ENCODE results near the gene CAD. TPM values are rescaled to one million over a fixed set of nuclear protein-coding genes. Genes with fewer than 3 reads are reported as not detected.
A peak's percentile ranks its signal among the peaks of the same experiment; 100 is the strongest.

Gene CAD
- total RNA-seq, 1 experiment from 2014 or later = 114 TPM

DNA sequence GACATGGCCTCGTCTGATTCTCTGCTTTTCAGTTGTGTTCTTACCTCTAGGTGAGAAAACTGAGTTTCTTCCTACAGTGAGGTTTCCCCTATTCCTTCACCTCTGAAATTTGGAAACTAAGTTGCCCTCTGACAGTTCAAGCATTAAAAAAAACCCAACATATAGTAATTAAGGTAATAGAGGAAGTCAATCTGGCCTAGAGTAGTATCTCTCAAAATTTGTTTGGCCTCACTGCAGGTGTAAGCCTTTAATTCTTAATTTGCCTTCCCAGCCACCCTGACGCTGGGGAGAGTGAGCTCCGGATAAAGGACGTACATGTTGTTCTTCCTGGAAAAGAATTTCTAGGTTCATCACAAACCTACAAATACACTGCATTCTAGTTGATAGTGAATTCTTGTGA, 1.4 kb downstream of the CAD start:
- Histone ChIP-seq H3K4me3 (replicated peaks in 1 of 2; ENCODE audit: low read depth in 1 of 2, low read length in 2 of 2) (peak overlapping the region; percentile 78 to 91), H4K20me1 (ENCODE audit: insufficient read depth) (no peaks in the 10 kb centered on the region), H3K9me2 (ENCODE audit: insufficient read depth) (no peaks in the 10 kb centered on the region), H3K4me1 (ENCODE audit: control insufficient read depth in 1 of 2, insufficient read depth in 2 of 2, low read length in 2 of 2) (peaks cover 3 to 21% of the 10 kb centered on the region in 2 experiments; a peak in 3 of 4 replicates), H3K36me3 (ENCODE audit: control insufficient read depth in 1 of 2, insufficient read depth in 2 of 2, low read length in 2 of 2) (peaks cover 19 to 46% of the 10 kb centered on the region in 2 experiments), H3K79me2 (ENCODE audit: insufficient read depth, low read length) (peaks cover 61% of the 10 kb centered on the region), H3K4me2 (ENCODE audit: low read length) (peak overlapping the region; percentile 93), H3K27ac (ENCODE audit: low read depth, low read length) (peak overlapping the region; percentile 82; the same call in 1 of the 2 replicates), H3K27me3 (ENCODE audit: insufficient read depth, low read length) (no peaks in the 10 kb centered on the region), H2AFZ (ENCODE audit: low read depth, low read length, poor library complexity, severe bottlenecking) (no peak overlapping the region), H3K9ac (ENCODE audit: low read length) (peak overlapping the region; percentile 89), H3K9me3 (ENCODE audit: control insufficient read depth in 1 of 2, insufficient read depth in 1 of 2, low read depth in 1 of 2, low read length in 2 of 2) (no peaks in the 10 kb centered on the region)
- intact Hi-C loops (cut with micrococcal nuclease) = loop anchor here (5.0 kb wide), 1 partner anchor 121 kb away; no protein-coding TSS in a partner anchor
- CTCF ChIA-PET = no interaction called here
- POLR2A ChIA-PET = no interaction called here
- TF ChIP-seq, protein P1, sequence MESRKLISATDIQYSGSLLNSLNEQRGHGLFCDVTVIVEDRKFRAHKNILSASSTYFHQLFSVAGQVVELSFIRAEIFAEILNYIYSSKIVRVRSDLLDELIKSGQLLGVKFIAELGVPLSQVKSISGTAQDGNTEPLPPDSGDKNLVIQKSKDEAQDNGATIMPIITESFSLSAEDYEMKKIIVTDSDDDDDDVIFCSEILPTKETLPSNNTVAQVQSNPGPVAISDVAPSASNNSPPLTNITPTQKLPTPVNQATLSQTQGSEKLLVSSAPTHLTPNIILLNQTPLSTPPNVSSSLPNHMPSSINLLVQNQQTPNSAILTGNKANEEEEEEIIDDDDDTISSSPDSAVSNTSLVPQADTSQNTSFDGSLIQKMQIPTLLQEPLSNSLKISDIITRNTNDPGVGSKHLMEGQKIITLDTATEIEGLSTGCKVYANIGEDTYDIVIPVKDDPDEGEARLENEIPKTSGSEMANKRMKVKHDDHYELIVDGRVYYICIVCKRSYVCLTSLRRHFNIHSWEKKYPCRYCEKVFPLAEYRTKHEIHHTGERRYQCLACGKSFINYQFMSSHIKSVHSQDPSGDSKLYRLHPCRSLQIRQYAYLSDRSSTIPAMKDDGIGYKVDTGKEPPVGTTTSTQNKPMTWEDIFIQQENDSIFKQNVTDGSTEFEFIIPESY (IDR thresholded peaks at IDR 0.05; ENCODE audit: extremely low read depth, insufficient replicate concordance, low read length) = no peak
- TF ChIP-seq, protein P2, sequence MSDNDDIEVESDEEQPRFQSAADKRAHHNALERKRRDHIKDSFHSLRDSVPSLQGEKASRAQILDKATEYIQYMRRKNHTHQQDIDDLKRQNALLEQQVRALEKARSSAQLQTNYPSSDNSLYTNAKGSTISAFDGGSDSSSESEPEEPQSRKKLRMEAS (IDR thresholded peaks at IDR 0.05) = no peak
- TF ChIP-seq EGR1 (IDR thresholded peaks at IDR 0.05; ENCODE audit: low read depth) = 0 out of 2 replicates have a peak, but pooled peaks have one; percentile 9
- TF ChIP-seq POLR2A (IDR thresholded peaks at IDR 0.05; ENCODE audit: borderline replicate concordance, extremely low read depth, insufficient read depth, insufficient read length) = no peak
- RAD21 ChIA-PET (ENCODE audit: low non-redundant PET in 1 of 2, low total read pairs in 2 of 2, uncharacterized antibody in 2 of 2, unreplicated experiment in 2 of 2) = no interaction called here
- DNase-seq (ENCODE audit: low read depth, low spot score) (no peak), ATAC-seq (no peak)
- no TSS peak for BruUV-seq (replicated peaks)

DNA sequence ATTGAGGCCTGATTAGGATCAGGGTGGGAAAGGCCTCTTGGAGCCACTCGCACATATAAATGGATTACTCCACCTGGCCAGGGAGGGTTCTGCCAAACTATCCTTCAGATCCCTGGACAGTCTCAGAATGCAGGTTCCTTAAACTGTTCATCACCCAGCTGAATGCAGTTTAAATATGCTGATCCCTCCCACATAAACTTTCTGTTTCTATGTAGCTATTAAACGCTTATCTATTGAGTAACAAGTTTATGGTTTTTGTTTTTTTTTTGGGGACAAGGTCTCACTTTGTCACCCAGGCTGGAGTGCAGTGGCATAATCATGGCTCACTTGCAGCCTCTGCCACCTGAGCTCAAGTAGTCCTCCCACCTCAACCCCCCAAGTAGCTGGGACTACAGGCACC, 1.9 kb downstream of the CAD start:
- peaks cover 3 to 18% of the 10 kb centered on the region in 2 experiments; a peak in 3 of 4 replicates for H3K4me1 ChIP-seq (ENCODE audit: control insufficient read depth in 1 of 2, insufficient read depth in 2 of 2, low read length in 2 of 2)
- no peaks in the 10 kb centered on the region for H3K27me3 ChIP-seq (ENCODE audit: insufficient read depth, low read length)
- no peaks in the 10 kb centered on the region for H4K20me1 ChIP-seq (ENCODE audit: insufficient read depth)
- H3K4me2 ChIP-seq (ENCODE audit: low read length) = peak overlapping the region; percentile 93
- intact Hi-C loops (cut with micrococcal nuclease) = loop anchor here (5.0 kb wide), 1 partner anchor 122 kb away; no protein-coding TSS in a partner anchor
- peak overlapping the region; percentile 89; the same call in 1 of the 2 replicates for H3K9ac ChIP-seq (ENCODE audit: low read length)
- no peaks in the 10 kb centered on the region for H3K9me2 ChIP-seq (ENCODE audit: insufficient read depth)
- H3K36me3 ChIP-seq (ENCODE audit: control insufficient read depth in 1 of 2, insufficient read depth in 2 of 2, low read length in 2 of 2) = peaks cover 20 to 51% of the 10 kb centered on the region in 2 experiments
- no peaks in the 10 kb centered on the region for H3K9me3 ChIP-seq (ENCODE audit: control insufficient read depth in 1 of 2, insufficient read depth in 1 of 2, low read depth in 1 of 2, low read length in 2 of 2)
- H3K79me2 ChIP-seq (ENCODE audit: insufficient read depth, low read length) = peaks cover 57% of the 10 kb centered on the region
- no peak overlapping the region for H3K27ac ChIP-seq (ENCODE audit: low read depth, low read length)
- RAD21 ChIA-PET (ENCODE audit: low non-redundant PET in 1 of 2, low total read pairs in 2 of 2, uncharacterized antibody in 2 of 2, unreplicated experiment in 2 of 2) = no interaction called here
- H2AFZ ChIP-seq (ENCODE audit: low read depth, low read length, poor library complexity, severe bottlenecking) = no peak overlapping the region
- CTCF ChIA-PET = interaction anchor here (1.1 kb wide), 1 partner anchor 61 kb away, joined by 3 read pairs; no protein-coding TSS in a partner anchor
- POLR2A ChIA-PET = no interaction called here
- H3K4me3 ChIP-seq (replicated peaks in 1 of 2; ENCODE audit: low read depth in 1 of 2, low read length in 2 of 2) = no peak overlapping the region
- BruUV-seq (replicated peaks) = no TSS peak
- ATAC-seq = no peak
- DNase-seq (ENCODE audit: low read depth, low spot score) = no peak
- no peak for TF ChIP-seq ATF3 (IDR thresholded peaks at IDR 0.05)
- TF ChIP-seq EGR1 (IDR thresholded peaks at IDR 0.05; ENCODE audit: low read depth) = no peak
- TF ChIP-seq EZH2phosphoT487 (IDR thresholded peaks at IDR 0.05; ENCODE audit: borderline replicate concordance) = no peak
- no peak for TF ChIP-seq POLR2A (IDR thresholded peaks at IDR 0.05; ENCODE audit: borderline replicate concordance, extremely low read depth, insufficient read depth, insufficient read length)
- no peak for TF ChIP-seq CEBPB (IDR thresholded peaks at IDR 0.05; ENCODE audit: low read depth)
- TF ChIP-seq ELF1 (IDR thresholded peaks at IDR 0.05; ENCODE audit: borderline replicate concordance, low read depth) = no peak
- TF ChIP-seq ZFX (IDR thresholded peaks at IDR 0.05) = no peak
- TF ChIP-seq, protein P1 (IDR thresholded peaks at IDR 0.05; ENCODE audit: extremely low read depth, insufficient replicate concordance, low read length) = no peak
- no peak for TF ChIP-seq SIN3A (IDR thresholded peaks at IDR 0.05; ENCODE audit: low read depth)
- no peak for TF ChIP-seq SRF (IDR thresholded peaks at IDR 0.05; ENCODE audit: low read depth)
- no peak for TF ChIP-seq RAD21 (IDR thresholded peaks at IDR 0.05; ENCODE audit: low read depth)
- TF ChIP-seq FOSL1 (IDR thresholded peaks at IDR 0.05; ENCODE audit: low read depth) = no peak
- no peak for TF ChIP-seq EZH2 (IDR thresholded peaks at IDR 0.05)
- no peak for TF ChIP-seq TCF7L2 (IDR thresholded peaks at IDR 0.05; ENCODE audit: borderline replicate concordance, extremely low read depth, insufficient read depth, insufficient read length)

All from HCT116 (cell line).